T1000 (cell line): ENCODE measurements around the gene MBOAT1.
"Not testable (repeated sequence)": the region's sequence is repeated elsewhere in the genome, so short reads cannot be mapped to it uniquely, and the experiment has no call there.

Source experiments
- DNase-seq: peaks from one replicate; lab custom pipeline; 2025; ENCODE audit warnings: mixed read lengths; lab: John Stamatoyannopoulos, UW

MBOAT1 gene

DNA sequence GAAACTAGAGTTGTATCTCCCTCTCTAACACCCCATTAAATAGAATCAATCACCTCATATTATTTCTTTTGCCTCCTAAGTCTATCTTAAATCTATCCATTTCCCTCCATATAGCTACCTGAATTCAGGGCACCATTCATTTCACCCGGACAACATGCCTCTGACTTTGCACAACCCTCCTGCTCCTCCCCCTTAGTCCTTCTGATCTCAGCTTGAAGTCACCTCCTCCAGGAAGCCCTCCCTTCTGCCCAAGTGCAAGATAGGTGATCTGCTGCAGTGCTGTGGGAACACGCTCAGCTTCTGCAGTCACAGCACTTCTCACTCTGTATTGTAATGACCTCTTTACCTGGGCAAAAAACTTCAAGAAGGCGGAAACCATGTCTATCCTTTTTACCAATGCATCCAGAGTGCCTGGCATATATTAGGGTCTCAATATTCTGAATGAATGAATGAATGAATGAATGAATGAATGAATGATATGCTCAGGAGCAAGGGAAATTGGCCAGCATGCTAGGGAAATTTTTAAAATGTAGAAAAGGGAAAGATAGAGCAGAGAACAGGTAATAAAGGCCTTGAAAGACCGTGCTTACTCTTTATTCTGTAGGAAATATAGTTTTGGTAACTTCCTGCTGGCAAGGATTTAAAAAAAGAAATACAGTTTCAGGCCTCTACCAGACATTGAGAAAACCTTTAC lies 41.7 kb downstream of the MBOAT1 start:
- no peak for DNase-seq

- DNase-seq = no peak
These were observed 42.5 kb downstream of the MBOAT1 start for GRCh38 chr6:20169786-20170185.

GRCh38 chr6:20169119-20169557 lies 43.1 kb downstream of the MBOAT1 start:
- no peak for DNase-seq

GRCh38 chr6:20168690-20169089 lies 43.6 kb downstream of the MBOAT1 start:
- DNase-seq = no peak

DNA sequence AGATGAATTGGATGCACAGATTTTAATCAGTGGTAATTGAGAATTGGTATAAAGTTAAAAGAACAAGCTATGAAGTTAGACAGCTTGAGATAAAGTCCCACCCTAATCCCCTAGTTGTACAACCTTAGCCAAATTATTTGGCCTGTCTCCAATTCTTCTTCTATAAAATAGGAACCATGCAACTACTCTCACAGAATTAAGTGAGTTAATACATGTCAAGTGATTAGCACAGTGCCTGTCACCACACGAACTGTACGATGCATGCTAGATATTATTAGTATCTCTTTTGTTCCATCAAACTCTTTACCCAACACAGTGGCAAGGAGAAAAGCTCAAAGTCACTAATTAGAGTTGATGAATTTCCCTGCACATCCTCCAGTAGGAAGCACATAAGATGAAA lies 44.7 kb downstream of the MBOAT1 start:
- no peak for DNase-seq

GRCh38 chr6:20166210-20166609 lies 46.1 kb downstream of the MBOAT1 start:
- DNase-seq = no peak

- DNase-seq = no peak
These were observed 49.8 kb downstream of the MBOAT1 start for GRCh38 chr6:20162515-20162914.

DNA sequence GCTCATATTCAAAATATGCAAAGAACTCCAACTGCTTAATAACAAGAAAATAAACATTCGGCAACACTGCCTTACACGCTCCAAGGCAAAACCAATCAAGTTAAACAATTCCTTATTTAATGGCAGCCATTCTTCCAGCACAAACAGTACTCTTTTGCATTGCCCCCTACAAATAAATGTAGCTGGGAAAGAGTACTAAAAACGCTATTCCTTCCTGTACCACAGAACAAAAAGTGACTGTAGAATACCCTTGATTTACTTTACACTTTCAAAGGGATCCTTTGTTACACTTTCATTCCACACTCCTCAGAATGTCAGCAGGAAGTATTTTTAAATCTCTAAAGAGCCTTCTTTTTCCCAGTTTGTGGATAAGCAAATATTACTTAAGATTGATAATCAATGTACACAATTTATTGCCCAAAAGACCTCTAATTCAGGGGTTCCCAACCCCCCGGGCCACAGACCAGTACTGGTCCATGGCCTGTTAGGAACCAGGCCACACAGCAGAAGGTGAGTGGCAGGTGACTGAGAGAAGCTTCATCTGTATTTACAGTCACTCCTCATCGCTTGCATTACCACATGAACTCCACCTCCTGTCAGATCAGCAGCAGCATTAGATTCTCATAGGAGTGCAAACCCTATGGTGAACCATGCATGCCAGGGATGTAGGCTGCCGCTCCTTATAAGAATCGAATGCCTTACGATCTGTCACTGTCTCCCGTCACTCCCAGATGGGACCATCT lies 51.6 kb downstream of the MBOAT1 start:
- no peak for DNase-seq

DNA sequence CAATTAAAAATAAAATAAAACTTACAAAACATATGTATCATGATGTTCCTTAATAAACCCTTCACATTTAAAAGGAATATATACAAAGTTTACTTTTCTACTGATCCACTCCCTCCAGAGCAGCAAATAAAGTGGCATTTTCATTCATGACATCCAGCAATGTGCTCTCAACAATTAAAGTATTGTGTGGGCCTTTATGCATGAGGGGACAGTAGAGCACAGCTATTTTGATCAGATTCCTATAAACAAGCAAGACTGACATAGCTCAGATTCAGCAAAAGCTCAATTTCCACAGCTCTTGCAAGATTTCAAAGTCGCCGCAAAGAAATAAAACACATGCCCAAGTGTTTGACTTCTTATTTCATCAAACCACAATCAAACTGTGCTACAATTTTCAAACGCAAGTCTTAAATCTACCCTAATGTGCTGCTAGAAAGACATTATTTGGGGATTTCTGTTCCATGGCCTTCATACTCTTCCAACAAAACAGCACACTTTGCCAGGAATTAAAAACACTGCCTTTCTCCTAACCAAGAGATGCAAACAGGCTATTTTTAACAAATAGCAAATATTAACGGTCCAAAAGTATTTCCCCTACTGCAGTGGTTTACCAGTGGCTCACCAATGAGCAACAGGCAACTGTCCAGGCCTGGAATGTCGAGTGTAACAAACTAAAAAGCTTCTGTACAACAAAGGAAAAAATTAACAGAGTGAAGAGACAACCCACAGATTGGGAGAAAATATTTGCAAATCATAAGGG lies 52.3 kb downstream of the MBOAT1 start:
- DNase-seq = no peak

GRCh38 chr6:20159098-20159497 lies 53.2 kb downstream of the MBOAT1 start:
- DNase-seq = no peak

DNA sequence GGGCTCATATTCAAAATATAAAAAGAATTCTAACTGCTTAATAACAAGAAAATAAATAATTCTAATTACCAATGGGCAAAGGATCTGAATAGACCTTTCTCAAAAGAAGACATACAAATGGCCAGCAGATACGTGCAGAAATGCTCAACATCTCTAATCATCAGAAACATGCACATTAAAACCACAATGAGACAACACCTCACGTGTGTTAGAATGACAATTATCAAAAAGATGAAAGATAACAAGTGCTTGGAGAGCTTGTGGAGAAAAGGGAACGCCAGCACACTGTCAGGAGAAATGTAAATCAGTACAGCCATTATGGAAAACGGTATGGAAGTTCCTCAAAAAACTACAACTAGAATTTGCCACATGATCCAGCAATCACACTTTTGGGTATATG lies 53.6 kb downstream of the MBOAT1 start:
- DNase-seq = no peak

DNA sequence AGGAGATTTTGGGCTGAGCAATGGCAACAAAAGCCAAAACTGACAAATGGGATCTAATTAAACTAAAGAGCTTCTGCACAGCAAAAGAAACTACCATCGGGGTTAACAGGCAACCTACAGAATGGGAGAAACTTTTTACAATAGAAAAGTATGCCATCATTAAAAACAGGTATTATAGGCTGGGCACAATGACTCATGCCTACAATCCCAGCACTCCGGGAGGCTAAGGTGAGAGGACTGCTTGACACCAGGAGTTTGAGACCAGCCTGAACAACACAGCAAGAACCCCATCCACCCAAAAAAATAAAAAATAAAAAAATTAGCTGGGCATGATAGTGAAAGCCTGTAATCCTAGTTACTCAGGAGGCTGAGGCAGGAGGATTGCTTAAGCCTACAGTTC lies 55.4 kb downstream of the MBOAT1 start:
- no peak for DNase-seq

- no peak for DNase-seq
These were observed 57.5 kb downstream of the MBOAT1 start for GRCh38 chr6:20154753-20155152.

DNA sequence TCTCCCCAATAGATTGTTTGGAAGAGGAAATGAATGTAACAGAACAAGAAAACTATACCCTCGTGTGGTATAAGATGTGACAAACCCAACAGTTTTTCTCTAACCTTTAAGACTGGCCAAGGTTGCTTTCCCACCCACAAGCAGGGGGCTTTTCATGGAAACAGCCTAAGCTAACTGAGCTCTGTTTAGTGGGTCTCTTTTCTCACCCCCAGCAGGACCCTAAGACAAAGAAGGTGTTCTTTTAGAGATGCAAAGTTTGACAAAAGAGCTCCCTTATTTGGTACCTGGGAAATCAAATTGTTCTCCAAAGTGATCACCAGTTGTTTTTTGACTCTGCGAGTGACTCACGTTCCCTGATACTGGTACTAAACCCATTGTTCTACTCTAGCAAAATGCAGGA lies 59.1 kb downstream of the MBOAT1 start:
- DNase-seq = no peak

GRCh38 chr6:20148433-20148832 lies 63.8 kb downstream of the MBOAT1 start:
- DNase-seq = no peak

DNA sequence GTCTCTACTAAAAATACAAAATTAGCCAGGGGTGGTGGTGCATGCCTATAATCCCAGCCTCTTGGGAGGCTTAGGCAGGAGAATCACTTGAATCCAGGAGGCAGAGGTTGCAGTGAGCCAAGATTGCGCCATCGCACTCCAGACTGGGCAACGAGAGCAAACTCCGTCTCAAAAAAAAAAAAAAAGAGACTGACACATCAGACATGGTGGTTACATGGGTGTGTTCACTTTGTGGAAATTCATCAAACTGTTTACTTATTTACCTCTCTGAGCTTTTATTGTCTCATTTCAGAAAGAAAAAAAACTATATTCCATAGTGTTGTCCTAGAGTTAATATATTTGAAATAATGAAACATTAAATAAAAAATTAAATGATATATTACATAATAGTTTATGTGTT lies 64.8 kb downstream of the MBOAT1 start:
- DNase-seq = no peak

- DNase-seq = not testable (repeated sequence)
These were observed 65.4 kb downstream of the MBOAT1 start for GRCh38 chr6:20146831-20147230.

GRCh38 chr6:20146291-20146690 lies 66.0 kb downstream of the MBOAT1 start:
- no peak for DNase-seq

- no peak for DNase-seq
These were observed 69.4 kb downstream of the MBOAT1 start for GRCh38 chr6:20142866-20143265.

DNA sequence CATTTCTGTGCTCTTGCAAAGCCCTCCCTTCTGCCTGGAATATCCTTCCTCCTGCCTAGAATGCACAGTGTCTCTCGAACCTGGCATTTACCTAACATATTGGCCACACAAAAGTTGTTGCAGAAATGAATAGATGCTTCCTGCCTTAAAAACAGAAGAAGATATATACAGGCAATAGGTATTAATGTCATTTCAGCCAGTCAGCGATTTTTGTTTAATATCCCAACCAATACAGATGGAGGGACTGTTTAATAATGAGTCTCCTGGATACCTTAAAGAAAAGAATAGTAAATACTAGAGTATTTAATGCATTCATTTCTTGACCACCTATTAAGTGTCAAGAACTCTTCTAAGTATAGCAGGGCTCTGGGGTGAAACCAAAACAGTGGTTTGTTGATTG lies 70.3 kb downstream of the MBOAT1 start:
- no peak for DNase-seq

- DNase-seq = not testable (repeated sequence)
These were observed 72.9 kb downstream of the MBOAT1 start for GRCh38 chr6:20139127-20139963.

GRCh38 chr6:20137837-20138236 lies 74.4 kb downstream of the MBOAT1 start:
- DNase-seq = no peak
